ENCODE measurements around the gene TLN1. TPM values are rescaled to one million over a fixed set of nuclear protein-coding genes. Genes with fewer than 3 reads are reported as not detected.

Gene TLN1
- total RNA-seq, 3 donors from 2014 or later: 163 to 497 (median 215) TPM

DNA sequence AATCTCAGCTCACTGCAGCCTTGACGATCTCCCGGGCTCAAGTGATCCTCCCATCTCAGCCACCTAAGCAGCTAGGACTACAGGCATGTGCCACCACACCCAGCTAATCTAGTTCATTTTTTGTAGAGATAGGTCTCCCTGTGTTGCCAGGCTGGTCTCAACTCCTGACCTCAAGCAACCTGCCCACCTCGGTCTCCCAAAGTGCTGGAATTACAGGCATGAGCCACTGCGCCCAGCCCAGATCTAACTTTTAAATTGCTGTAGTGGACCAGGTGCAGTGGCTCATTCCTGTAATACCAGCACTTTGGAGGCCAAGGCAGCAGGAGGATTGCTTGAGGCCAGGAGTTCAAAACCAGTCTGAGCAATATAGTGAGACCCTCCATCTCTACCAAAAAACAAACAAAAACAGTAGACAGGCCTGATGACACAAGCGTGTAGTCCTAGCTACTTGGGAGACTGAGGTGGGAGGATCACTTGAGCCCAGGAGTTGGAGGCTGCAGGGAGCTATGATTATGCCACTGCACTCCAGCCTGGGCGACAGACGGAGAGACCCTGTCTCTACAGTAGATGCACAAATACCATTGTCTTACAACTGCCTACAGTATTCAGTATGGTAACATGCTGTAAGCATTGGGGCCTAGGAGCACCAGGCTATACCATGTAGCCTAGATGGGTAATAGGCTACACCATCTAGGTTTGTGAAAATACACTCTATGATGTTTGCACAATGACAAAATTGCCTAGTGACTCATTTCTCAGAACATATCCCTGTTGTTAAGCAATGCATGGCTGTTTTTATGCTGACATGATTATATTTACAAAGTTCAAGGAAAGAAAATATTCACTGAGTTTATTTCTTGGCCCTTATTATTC is 79.8 kb downstream of the TLN1 start:
- Histone ChIP-seq H3K4me3 (no peak overlapping the region), H3K9me3 (no peaks in the 10 kb centered on the region), H3K4me1 (no peaks in the 10 kb centered on the region), H3K36me3 (no peaks in the 10 kb centered on the region), H3K27ac (no peak overlapping the region), H3K27me3 (no peaks in the 10 kb centered on the region)
- TF ChIP-seq, protein P1, sequence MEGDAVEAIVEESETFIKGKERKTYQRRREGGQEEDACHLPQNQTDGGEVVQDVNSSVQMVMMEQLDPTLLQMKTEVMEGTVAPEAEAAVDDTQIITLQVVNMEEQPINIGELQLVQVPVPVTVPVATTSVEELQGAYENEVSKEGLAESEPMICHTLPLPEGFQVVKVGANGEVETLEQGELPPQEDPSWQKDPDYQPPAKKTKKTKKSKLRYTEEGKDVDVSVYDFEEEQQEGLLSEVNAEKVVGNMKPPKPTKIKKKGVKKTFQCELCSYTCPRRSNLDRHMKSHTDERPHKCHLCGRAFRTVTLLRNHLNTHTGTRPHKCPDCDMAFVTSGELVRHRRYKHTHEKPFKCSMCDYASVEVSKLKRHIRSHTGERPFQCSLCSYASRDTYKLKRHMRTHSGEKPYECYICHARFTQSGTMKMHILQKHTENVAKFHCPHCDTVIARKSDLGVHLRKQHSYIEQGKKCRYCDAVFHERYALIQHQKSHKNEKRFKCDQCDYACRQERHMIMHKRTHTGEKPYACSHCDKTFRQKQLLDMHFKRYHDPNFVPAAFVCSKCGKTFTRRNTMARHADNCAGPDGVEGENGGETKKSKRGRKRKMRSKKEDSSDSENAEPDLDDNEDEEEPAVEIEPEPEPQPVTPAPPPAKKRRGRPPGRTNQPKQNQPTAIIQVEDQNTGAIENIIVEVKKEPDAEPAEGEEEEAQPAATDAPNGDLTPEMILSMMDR (IDR thresholded peaks at IDR 0.05): no peak
- no peak for TF ChIP-seq POLR2AphosphoS5 (IDR thresholded peaks at IDR 0.05)
- TF ChIP-seq POLR2A (IDR thresholded peaks at IDR 0.05): no peak
- no peak for DNase-seq (ENCODE audit: low spot score in 2 of 2)
- intact Hi-C loops (cut with DNase I; ENCODE audit: low total_unique reads): loop anchor here (5.0 kb wide), 1 partner anchor 45 kb away; the partner anchor contains the start of gene TESK1

- Histone ChIP-seq H3K4me1 (no peaks in the 10 kb centered on the region), H3K27ac (peak within 1 kb of the TSS; percentile 7 to 66), H3K27me3 (no peaks in the 10 kb centered on the region), H3K9me3 (no peaks in the 10 kb centered on the region), H3K4me3 (peak within 1 kb of the TSS in 2 of 3 donors; percentile 3 to 7), H3K36me3 (no peaks in the 10 kb centered on the region)
- DNase-seq (ENCODE audit: low spot score in 2 of 2): no peak
- TF ChIP-seq POLR2A (IDR thresholded peaks at IDR 0.05): no peak
- TF ChIP-seq, protein P1 (IDR thresholded peaks at IDR 0.05): no peak
- no peak for TF ChIP-seq POLR2AphosphoS5 (IDR thresholded peaks at IDR 0.05)
- intact Hi-C loops (cut with DNase I; ENCODE audit: low total_unique reads): loop anchor here (5.0 kb wide), 1 partner anchor 43 kb away; the partner anchor contains the start of gene TESK1
Measured at GRCh38 chr9:35650341-35651158, 81.4 kb downstream of the TLN1 start, which contains the start of gene SIT1. TSS of gene SIT1 (minus strand) at chr9:35650931. CDS start at chr9:35650853, 78 bp downstream.

GRCh38 chr9:35649431-35650340 is 82.3 kb downstream of the TLN1 start:
- no peaks in the 10 kb centered on the region for H3K36me3 ChIP-seq
- H3K4me1 ChIP-seq: no peaks in the 10 kb centered on the region
- no peaks in the 10 kb centered on the region for H3K9me3 ChIP-seq
- H3K27me3 ChIP-seq: no peaks in the 10 kb centered on the region
- intact Hi-C loops (cut with DNase I; ENCODE audit: low total_unique reads): loop anchor here (5.0 kb wide), 1 partner anchor 42 kb away; the partner anchor contains the start of gene TESK1
- H3K4me3 ChIP-seq: peak overlapping the region in 2 of 3 donors; percentile 3 to 7
- DNase-seq (ENCODE audit: low spot score in 2 of 2): no peak
- peak overlapping the region in 1 of 2 donors; percentile 30 for H3K27ac ChIP-seq
- TF ChIP-seq POLR2AphosphoS5 (IDR thresholded peaks at IDR 0.05): no peak
- no peak for TF ChIP-seq POLR2A (IDR thresholded peaks at IDR 0.05)
- TF ChIP-seq, protein P1 (IDR thresholded peaks at IDR 0.05): no peak

Other genes starting within 250 kb of the TLN1 start
- gene RUSC2, start 242.1 kb downstream of the TLN1 start, total RNA-seq: 10 to 100 TPM; 17.0 to 17.1 (median 17.1) TPM
- gene TESK1, start 126.9 kb downstream of the TLN1 start, total RNA-seq: 10 to 100 TPM; 26.5 to 50.4 (median 33.8) TPM
- 1 to 10 TPM; 3.6 to 6.4 (median 5.1) TPM for gene CD72, start 113.8 kb downstream of the TLN1 start, total RNA-seq
- 1 to 10 TPM; 1.2 to 3.2 (median 1.3) TPM for gene SIT1, start 81.3 kb downstream of the TLN1 start, total RNA-seq
- 1,000 to 10,000 TPM; 1,664 to 2,064 (median 2,058) TPM for gene RMRP, start 74.2 kb downstream of the TLN1 start, total RNA-seq
- gene CCDC107, start 73.9 kb downstream of the TLN1 start, total RNA-seq: 100 to 1,000 TPM in 1 of 3 donors, 10 to 100 TPM in 2; 18.3 to 102 (median 35.4) TPM
- gene ARHGEF39, start 67.0 kb downstream of the TLN1 start, total RNA-seq: 1 to 10 TPM in 1 of 3 donors, under 1 TPM in 2; 0.59 to 1.6 (median 0.80) TPM
- gene CA9, start 58.3 kb downstream of the TLN1 start, total RNA-seq: 1 to 10 TPM in 1 of 3 donors, under 1 TPM in 1, not detected in 1; 0.16 to 5.0 TPM
- gene TPM2, start 42.3 kb downstream of the TLN1 start, total RNA-seq: 100 to 1,000 TPM; 143 to 402 (median 258) TPM
- gene CREB3, start 471 bp upstream of the TLN1 start, total RNA-seq: 10 to 100 TPM; 46.4 to 49.9 (median 47.2) TPM
- gene GBA2, start 17.0 kb upstream of the TLN1 start, total RNA-seq: 10 to 100 TPM; 44.5 to 63.8 (median 57.0) TPM
- gene RGP1, start 17.1 kb upstream of the TLN1 start, total RNA-seq: 10 to 100 TPM; 16.7 to 20.1 (median 17.4) TPM
- not detected for gene MSMP, start 22.1 kb upstream of the TLN1 start, total RNA-seq
- gene NPR2, start 59.4 kb upstream of the TLN1 start, total RNA-seq: 10 to 100 TPM; 10.2 to 34.2 (median 14.7) TPM
- gene SPAG8, start 80.1 kb upstream of the TLN1 start, total RNA-seq: 1 to 10 TPM; 1.1 to 2.2 (median 1.3) TPM
- 10 to 100 TPM; 25.0 to 55.7 (median 32.1) TPM for gene HINT2, start 82.8 kb upstream of the TLN1 start, total RNA-seq
- gene FAM221B, start 96.5 kb upstream of the TLN1 start, total RNA-seq: under 1 TPM in 1 of 3 donors, not detected in 2; 0.15 TPM
- gene TMEM8B, start 97.0 kb upstream of the TLN1 start, total RNA-seq: 1 to 10 TPM; 4.9 to 7.9 (median 6.7) TPM
- not detected for gene OR13J1, start 138.2 kb upstream of the TLN1 start, total RNA-seq
- gene HRCT1, start 174.0 kb upstream of the TLN1 start, total RNA-seq: 10 to 100 TPM in 2 of 3 donors, 1 to 10 TPM in 1; 3.4 to 16.0 (median 12.8) TPM
- gene SPAAR, start 177.3 kb upstream of the TLN1 start, total RNA-seq: 10 to 100 TPM in 1 of 3 donors, 1 to 10 TPM in 2; 4.8 to 13.4 (median 8.6) TPM
- gene OR2S2, start 226.0 kb upstream of the TLN1 start, total RNA-seq: not detected

Data from breast epithelium (tissue), 4 donors.